ENCODE results near the gene MFSD11.

DNA sequence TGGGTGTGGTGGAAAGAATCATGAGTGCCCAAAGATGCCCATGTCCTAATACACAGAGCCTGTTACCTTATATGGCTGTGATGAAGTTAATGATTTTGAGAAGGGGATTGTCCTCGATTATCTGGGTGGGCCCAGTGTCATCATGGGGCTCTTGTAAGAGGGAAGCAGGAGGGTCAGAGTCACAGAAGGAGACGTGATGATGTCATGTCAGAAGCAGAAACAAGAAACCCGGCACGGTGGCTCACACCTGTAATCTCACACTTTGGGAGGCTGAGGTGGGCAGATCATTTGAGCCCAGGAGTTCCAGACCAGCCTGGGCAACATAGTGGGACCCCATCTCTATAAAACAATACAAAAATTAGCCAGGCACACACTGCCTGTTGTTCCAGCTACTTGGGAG, 75.0 kb downstream of the MFSD11 start:
- TF ChIP-seq, protein P1, sequence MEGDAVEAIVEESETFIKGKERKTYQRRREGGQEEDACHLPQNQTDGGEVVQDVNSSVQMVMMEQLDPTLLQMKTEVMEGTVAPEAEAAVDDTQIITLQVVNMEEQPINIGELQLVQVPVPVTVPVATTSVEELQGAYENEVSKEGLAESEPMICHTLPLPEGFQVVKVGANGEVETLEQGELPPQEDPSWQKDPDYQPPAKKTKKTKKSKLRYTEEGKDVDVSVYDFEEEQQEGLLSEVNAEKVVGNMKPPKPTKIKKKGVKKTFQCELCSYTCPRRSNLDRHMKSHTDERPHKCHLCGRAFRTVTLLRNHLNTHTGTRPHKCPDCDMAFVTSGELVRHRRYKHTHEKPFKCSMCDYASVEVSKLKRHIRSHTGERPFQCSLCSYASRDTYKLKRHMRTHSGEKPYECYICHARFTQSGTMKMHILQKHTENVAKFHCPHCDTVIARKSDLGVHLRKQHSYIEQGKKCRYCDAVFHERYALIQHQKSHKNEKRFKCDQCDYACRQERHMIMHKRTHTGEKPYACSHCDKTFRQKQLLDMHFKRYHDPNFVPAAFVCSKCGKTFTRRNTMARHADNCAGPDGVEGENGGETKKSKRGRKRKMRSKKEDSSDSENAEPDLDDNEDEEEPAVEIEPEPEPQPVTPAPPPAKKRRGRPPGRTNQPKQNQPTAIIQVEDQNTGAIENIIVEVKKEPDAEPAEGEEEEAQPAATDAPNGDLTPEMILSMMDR (IDR thresholded peaks at IDR 0.05; ENCODE audit: poor library complexity, severe bottlenecking), result no peak
- TF ChIP-seq POLR2AphosphoS5 (IDR thresholded peaks at IDR 0.05), result no peak
- TF ChIP-seq EP300 (conservative IDR thresholded peaks at IDR 0.05; ENCODE audit: poor library complexity, severe bottlenecking), result no peak
- TF ChIP-seq EZH2 (IDR thresholded peaks at IDR 0.05; ENCODE audit: borderline replicate concordance, insufficient read depth, low read length, poor library complexity, severe bottlenecking), result no peak
- TF ChIP-seq, protein P2, sequence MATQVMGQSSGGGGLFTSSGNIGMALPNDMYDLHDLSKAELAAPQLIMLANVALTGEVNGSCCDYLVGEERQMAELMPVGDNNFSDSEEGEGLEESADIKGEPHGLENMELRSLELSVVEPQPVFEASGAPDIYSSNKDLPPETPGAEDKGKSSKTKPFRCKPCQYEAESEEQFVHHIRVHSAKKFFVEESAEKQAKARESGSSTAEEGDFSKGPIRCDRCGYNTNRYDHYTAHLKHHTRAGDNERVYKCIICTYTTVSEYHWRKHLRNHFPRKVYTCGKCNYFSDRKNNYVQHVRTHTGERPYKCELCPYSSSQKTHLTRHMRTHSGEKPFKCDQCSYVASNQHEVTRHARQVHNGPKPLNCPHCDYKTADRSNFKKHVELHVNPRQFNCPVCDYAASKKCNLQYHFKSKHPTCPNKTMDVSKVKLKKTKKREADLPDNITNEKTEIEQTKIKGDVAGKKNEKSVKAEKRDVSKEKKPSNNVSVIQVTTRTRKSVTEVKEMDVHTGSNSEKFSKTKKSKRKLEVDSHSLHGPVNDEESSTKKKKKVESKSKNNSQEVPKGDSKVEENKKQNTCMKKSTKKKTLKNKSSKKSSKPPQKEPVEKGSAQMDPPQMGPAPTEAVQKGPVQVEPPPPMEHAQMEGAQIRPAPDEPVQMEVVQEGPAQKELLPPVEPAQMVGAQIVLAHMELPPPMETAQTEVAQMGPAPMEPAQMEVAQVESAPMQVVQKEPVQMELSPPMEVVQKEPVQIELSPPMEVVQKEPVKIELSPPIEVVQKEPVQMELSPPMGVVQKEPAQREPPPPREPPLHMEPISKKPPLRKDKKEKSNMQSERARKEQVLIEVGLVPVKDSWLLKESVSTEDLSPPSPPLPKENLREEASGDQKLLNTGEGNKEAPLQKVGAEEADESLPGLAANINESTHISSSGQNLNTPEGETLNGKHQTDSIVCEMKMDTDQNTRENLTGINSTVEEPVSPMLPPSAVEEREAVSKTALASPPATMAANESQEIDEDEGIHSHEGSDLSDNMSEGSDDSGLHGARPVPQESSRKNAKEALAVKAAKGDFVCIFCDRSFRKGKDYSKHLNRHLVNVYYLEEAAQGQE (IDR thresholded peaks at IDR 0.05; ENCODE audit: borderline replicate concordance), result no peak
- TF ChIP-seq SMC3 (conservative IDR thresholded peaks at IDR 0.05; ENCODE audit: poor library complexity), result no peak
- no peak for TF ChIP-seq MXI1 (conservative IDR thresholded peaks at IDR 0.05; ENCODE audit: poor library complexity, severe bottlenecking)
- no peak for TF ChIP-seq RAD21 (conservative IDR thresholded peaks at IDR 0.05)

Measured in neural cell (in vitro differentiated cells).